ENCODE data around the gene ERBB4. TPM values are rescaled to one million over a fixed set of nuclear protein-coding genes. Genes with fewer than 3 reads are reported as not detected.
"Not testable (repeated sequence)": the region's sequence is repeated elsewhere in the genome, so short reads cannot be mapped to it uniquely, and the experiment has no call there.

The ERBB4 gene
- polyA plus RNA-seq, 1 donor = 6.4 TPM

- no peak for DNase-seq
Measured at GRCh38 chr2:212050871-212051270, 487.7 kb downstream of the ERBB4 start.

- DNase-seq = no peak
Measured at GRCh38 chr2:212042562-212042961, 496.0 kb downstream of the ERBB4 start.

- DNase-seq = no peak
Measured at GRCh38 chr2:212037062-212037461, 501.5 kb downstream of the ERBB4 start.

GRCh38 chr2:212034841-212035585, 503.6 kb downstream of the ERBB4 start:
- DNase-seq = no peak

GRCh38 chr2:212033888-212034287, 504.7 kb downstream of the ERBB4 start:
- DNase-seq = no peak

GRCh38 chr2:212032536-212033219, 505.9 kb downstream of the ERBB4 start:
- no peak for DNase-seq

GRCh38 chr2:212032032-212032431, 506.6 kb downstream of the ERBB4 start:
- no peak for DNase-seq

GRCh38 chr2:212030709-212031108, 507.9 kb downstream of the ERBB4 start:
- no peak for DNase-seq

- no peak for DNase-seq
Measured at GRCh38 chr2:212028798-212029394, 509.7 kb downstream of the ERBB4 start.

GRCh38 chr2:212027681-212028628, 510.6 kb downstream of the ERBB4 start:
- DNase-seq = no peak

GRCh38 chr2:212024040-212024439, 514.6 kb downstream of the ERBB4 start:
- DNase-seq = no peak

- DNase-seq = no peak
Measured at GRCh38 chr2:212022966-212023365, 515.6 kb downstream of the ERBB4 start.

- DNase-seq = no peak
Measured at GRCh38 chr2:212021947-212022346, 516.7 kb downstream of the ERBB4 start.

GRCh38 chr2:212015588-212015987, 523.0 kb downstream of the ERBB4 start:
- no peak for DNase-seq

GRCh38 chr2:212013626-212014025, 525.0 kb downstream of the ERBB4 start:
- DNase-seq = no peak

GRCh38 chr2:212010305-212010704, 528.3 kb downstream of the ERBB4 start:
- DNase-seq = not testable (repeated sequence)

GRCh38 chr2:212007972-212008371, 530.6 kb downstream of the ERBB4 start:
- no peak for DNase-seq

GRCh38 chr2:212005085-212005671, 533.4 kb downstream of the ERBB4 start:
- DNase-seq = no peak

- no peak for DNase-seq
Measured at GRCh38 chr2:212001325-212001724, 537.3 kb downstream of the ERBB4 start.

- no peak for DNase-seq
Measured at GRCh38 chr2:211996857-211997256, 541.7 kb downstream of the ERBB4 start.

- no peak for DNase-seq
Measured at GRCh38 chr2:211994806-211995205, 543.8 kb downstream of the ERBB4 start.

- no peak for DNase-seq
Measured at GRCh38 chr2:211990335-211990734, 548.3 kb downstream of the ERBB4 start.

All from hindlimb muscle (tissue), 1 donor.